ENCODE data around the gene PACSIN2.

DNA sequence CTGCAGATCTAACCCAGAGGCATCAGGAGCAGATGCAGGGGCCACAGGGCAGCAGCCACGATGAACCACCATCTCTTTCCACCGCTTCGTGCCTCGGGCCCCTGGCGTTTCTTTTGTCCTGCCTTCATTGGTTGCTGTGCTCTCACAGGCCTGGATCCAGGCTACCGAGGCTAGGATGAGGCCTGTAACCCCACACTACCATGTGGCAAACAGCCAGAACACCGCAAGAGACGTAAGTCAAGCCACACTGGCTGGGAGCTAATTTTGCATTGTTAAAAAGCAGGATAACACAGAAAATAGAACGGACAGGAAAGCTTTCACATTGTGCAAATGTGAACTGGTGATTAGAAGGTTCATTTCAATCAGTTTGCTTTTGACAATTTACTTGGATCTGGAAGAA is 142.1 kb downstream of the PACSIN2 start:
- TF ChIP-seq POLR2AphosphoS5 (IDR thresholded peaks at IDR 0.05) (no peak), POLR2A (IDR thresholded peaks at IDR 0.05) (no peak)
- TF ChIP-seq, protein P1, sequence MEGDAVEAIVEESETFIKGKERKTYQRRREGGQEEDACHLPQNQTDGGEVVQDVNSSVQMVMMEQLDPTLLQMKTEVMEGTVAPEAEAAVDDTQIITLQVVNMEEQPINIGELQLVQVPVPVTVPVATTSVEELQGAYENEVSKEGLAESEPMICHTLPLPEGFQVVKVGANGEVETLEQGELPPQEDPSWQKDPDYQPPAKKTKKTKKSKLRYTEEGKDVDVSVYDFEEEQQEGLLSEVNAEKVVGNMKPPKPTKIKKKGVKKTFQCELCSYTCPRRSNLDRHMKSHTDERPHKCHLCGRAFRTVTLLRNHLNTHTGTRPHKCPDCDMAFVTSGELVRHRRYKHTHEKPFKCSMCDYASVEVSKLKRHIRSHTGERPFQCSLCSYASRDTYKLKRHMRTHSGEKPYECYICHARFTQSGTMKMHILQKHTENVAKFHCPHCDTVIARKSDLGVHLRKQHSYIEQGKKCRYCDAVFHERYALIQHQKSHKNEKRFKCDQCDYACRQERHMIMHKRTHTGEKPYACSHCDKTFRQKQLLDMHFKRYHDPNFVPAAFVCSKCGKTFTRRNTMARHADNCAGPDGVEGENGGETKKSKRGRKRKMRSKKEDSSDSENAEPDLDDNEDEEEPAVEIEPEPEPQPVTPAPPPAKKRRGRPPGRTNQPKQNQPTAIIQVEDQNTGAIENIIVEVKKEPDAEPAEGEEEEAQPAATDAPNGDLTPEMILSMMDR (IDR thresholded peaks at IDR 0.05), result no peak
